ENCODE data around the gene LYRM1.
A peak's percentile ranks its signal among the peaks of the same experiment; 100 is the strongest.
"Not testable (repeated sequence)": the region's sequence is repeated elsewhere in the genome, so short reads cannot be mapped to it uniquely, and the experiment has no call there.

LYRM1 gene

DNA sequence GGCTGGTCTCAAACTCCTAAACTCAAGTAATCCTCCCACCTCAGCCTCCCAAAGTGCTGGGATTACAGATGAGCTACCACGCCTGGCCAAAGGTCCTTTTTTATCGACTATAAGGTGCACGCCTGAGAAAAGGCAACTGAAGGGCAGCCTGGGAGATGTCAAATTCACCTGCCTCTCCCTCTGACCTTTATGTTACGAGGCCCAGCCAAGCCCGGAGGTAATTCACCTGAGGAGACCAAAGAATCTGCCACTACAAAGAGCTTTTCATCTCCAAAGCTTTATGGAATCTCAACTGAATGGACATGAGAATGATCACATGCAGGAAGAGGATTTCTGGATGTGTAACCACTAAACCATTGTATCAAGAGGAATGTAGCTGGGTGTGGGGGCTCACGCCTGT lies 37.2 kb downstream of the LYRM1 start:
- peak; percentile 99 for DNase-seq (ENCODE audit: low spot score)

DNA sequence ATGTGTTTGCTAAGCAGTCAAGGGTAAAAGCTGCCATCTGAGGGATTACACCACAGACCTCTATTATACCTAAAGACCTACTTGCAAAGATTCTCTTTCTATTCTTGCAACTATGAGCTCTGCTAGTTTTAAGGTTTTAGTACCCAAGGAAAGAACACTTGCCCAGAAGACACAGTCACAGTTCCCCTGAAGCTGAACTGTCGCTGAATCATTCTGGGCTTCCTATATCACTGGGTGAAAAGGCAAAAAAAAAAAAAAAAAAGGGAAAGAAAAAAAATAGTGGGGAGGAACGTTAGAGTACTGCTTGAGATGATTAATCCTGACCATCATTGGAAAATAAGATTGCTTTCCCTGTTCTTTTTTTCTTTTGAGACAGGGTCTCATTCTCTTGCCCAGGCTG lies 37.9 kb downstream of the LYRM1 start:
- DNase-seq (ENCODE audit: low spot score): peak; percentile 51

DNA sequence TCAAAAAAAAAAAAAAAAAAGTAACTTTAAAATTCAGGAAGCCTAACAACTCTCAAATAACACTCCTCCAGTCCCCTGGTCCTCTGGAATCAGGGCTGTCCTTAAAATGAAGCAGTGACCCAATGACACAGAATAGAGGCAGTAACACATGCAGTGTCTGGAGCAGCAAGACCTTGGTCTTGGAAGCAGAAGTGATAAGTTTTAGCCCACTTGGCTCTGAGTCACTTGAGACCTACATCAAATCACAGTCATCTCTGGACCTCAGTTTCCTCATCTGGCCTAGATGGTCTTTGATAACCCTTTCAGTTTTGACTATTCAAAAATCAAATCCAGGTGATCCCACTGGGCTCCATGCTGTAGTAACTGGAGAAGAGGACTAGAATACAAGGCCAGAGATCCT lies 39.0 kb downstream of the LYRM1 start:
- no peak for DNase-seq (ENCODE audit: low spot score)

DNA sequence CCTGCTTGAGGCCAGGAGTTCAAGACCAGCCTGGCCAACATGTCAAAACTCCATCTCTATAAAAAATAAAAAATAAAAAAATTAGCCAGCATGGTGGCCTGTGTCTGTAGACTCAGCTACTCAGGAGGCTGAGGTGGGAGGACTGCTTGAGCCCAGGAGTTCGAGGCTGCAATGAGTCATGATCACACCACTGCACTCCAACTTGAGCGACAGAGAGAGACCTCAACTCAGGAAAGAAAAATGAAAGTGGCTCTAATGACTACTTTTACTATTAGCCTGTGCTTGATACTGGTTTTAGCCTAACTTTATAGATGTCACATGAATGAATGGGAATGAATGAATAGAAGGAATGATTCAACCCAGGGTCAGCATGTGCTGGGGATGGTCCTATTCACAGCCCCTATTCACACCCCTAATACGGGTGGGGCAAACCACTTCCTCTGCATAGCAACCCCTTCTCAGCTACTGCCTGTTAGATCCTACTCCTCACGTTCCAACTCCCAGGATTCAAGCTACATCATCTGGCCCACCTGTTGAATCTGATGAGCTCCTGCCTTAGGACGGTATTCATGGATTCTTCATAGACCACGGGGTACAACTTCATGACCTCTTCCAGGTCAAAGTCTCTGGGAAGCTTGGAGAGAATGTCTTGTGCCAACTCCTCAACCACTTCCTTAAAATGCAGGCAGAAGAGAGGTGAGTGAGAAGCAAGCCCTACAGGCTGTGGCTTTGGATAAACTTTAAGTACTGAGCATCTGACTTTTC lies 40.5 kb downstream of the LYRM1 start:
- DNase-seq (ENCODE audit: low spot score): peak; percentile 72

DNA sequence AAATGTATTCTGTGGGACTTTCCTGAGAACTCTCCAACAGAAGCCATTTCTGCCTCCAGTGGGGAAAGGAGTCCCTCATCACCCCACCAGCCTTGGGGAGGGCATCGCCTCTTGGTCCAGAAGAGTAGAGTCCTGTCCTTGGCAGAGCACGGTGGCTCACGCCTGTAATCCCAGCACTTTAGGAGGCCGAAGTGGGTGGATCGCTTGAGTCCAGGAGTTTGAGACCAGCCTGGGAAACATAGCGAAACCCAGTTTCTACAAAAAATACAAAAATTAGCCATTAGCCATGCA lies 41.0 kb downstream of the LYRM1 start:
- DNase-seq (ENCODE audit: low spot score): no peak

DNA sequence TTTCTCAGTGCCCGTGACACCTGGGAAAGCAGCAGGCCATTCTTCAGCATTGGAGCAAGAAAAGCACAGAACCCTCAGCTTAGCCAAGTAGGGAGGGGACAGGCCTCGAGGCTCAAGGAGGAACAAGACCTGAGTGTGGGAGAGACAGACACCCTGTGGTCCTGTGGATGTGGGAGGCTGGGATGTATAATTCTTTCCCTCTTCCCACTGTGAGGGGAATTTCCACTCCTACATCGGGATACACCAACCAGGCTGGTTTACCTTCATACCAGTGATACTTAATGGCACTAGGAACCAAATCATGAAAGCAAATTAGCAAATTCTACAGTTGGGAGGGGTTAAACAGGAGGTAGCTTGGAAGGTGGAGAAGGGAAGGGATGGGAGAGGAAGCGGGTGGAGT lies 41.7 kb downstream of the LYRM1 start:
- peak; percentile 54 for DNase-seq (ENCODE audit: low spot score)

DNA sequence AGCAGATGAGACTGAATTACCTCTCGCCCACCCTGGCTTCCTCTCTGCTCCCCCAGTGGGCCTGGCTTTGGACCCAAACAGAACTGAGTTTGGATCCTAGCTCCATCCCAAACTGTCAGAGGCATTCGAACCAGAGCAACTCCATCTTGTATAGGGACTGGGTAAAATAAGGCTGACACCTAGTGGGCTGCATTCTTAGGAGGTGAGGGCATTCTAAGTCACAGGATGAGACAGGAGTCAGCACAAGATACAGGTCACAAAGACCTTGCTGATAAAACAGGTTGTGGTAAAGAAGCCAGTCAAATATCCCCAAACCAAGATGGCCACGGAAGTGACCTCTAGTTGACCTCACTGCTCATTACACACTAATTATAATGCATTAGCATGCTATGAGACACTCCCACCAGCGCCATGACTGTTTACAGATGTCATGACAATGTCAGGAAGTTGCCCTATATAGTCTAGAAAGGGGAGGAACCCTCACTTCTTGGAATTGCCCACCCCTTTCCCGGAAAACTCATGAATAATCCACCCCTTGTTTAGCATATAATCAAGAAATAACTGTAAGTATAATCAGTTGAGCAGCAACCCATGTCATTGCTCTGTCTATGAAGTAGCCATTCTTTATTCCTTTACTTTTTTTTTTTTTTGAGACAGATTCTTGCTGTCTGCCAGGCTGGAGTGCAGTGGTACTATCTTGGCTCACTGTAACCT lies 44.4 kb downstream of the LYRM1 start:
- peak; percentile 35 for DNase-seq (ENCODE audit: low spot score)

DNA sequence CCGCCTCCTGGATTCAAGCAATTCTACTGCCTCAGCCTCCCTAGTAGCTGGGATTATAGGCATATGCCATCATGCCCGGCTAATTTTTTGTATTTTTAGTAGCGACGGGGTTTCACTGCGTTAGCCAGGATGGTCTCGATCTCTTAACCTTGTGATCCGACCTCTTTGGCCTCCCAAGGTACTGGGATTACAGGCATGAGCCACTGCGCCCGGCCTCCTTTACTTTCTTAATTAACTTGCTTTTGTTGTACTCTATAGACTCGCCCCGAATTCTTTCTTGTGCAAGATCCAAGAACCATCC lies 45.0 kb downstream of the LYRM1 start:
- DNase-seq (ENCODE audit: low spot score): not testable (repeated sequence)

DNA sequence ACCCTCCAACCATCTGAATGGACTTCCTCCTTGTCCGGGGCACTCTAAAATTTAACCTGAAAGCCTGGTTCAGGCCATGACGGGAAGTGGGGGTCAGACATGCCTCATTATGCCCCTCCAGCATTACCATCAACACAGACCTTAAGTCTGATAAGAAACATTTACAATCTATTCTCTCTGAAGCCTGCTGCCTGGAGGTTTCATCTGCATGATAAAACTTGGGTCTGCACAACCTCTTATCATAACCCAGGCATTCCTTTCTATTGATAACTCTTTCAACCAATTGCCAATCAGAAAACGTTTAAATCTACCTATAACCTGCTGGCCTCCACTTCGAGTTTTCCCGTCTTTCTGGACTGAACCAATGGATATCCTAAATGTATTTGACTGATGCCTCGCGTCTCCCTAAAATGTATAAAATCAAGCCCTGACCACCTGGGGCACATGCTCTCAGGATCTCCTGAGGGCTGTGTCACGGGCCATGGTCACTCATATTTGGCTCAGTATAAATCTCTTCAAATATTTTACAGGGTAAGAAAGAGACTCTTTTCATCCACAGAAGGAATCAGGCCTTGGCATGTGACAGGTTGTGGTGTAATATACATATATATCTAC lies 45.6 kb downstream of the LYRM1 start:
- DNase-seq (ENCODE audit: low spot score): no peak

DNA sequence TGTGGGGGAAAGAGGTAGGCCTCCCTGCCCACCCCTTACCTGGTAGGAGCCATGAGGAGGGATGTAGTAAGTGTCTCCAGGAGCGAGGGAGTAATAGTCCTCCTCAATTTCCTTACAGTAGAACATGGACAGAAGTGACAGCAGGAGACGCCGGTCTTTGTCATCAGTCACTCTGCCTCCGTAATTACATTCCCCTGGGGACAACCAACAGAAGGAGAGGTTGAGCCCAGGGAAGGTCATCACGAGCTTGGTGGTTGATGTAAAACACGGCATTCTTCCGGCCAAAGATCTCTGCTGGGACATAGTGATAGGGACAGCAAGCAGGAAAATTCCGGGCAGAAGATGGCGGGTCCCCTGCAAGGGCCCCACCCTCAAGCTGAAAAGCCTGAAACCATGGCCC lies 47.9 kb downstream of the LYRM1 start:
- no peak for DNase-seq (ENCODE audit: low spot score)

DNA sequence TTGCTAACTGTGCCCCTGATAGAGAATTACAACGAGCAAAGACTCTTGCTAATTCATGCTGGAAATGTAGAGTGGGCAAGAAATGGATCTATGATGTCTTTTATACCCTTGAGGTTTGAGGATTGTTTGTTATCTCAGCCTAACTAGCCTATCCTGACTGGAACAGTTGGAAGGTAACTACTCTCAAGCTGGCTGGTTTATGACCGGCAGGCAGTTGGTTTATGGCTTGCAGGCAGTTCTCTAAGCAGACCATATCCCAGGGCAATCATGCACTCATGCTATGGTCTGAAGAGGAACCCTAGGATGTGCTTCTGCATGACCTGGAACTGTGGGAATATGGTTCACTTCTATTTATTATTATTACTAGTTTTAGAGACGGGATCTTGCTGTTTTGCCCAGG lies 49.1 kb downstream of the LYRM1 start:
- DNase-seq (ENCODE audit: low spot score): no peak

DNA sequence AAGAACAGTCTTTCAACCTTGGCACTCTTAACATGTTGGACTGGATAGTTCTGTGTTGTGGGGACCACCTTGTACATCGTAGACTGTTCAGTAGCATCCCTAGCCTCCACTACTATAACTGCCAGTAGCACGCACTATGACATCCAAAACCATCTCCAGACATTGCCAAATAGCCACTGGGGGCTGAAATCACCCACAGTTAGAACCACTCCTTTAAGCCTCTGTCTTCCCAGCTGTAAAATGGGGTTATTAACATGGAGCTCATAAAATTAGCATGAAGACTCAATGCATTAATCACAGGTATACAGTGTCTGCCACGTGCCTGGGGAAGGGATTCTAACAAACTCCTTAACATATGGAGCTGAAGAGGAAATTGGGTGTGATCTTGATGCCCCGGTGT lies 49.7 kb downstream of the LYRM1 start:
- DNase-seq (ENCODE audit: low spot score): no peak

DNA sequence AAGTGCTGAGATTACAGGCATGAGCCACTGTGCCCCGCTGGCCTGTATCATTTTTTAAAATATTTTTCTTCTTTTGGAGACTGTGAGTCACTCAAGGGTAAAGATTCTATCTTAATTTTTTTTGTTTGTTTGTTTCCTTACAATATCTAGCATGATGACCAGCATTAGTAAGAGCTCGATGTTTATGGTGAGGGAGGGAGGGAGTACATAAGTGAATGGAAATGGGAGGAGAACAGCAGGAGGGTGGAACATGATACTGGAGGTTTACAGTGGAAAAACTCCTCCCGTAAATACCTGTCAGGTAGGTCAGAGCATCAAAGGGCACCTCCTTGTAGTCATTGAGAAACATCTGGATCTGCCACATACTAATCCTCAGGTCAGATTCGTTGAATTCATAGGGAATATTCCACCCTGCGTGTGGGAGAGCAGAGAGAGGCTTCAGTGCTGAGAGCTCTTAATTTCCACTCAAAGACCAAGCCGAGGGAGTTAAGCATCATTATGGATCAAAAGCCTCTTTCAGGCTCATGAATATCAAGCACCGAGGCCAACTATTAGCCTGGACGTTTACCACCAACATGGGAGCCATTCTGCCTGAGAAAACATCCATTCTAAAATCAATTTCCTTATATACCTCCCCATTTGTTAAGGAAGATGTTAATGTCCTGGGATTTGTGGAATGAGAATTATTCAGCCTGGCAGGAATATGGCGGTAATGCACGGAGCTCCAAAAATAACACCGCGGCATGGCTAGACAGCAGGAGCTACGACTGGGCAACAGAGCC lies 51.8 kb downstream of the LYRM1 start:
- DNase-seq (ENCODE audit: low spot score): peak; percentile 83

DNA sequence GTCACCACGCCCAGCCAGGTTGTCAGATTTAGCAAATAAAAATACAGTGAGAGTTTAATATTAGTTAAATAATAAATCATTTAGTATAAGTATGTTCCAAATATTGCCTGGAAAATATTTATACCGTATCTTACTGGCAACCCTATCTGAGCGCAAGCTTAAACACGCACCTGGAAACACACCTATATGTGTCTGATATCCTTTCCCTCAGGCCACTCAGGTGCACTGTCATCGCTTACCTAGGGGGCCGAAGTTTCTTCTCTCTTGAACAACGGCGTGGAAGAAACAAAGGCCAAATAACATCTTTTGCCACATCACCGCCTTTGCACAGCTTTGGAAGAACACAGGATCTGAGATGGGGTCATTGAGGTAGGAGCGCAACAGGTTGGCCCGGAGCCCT lies 54.0 kb downstream of the LYRM1 start:
- no peak for DNase-seq (ENCODE audit: low spot score)

DNA sequence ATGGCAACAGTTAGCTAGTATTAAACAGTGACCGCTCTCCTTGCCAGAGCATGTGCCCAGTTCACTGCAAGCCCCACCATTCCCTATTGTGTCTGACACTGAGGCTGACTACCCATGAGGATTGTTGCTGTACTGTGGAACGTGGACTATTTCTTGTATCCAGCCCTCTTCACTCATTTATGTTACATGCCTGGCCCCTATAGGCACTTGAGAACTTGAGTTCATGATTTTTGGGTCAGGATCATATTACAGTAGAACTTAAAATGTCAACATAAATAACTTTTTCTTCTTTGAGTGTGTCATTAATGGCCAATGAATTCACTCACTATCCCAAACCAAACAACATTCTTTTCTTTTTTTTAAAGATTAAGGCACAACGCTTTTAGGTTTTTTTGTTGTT lies 55.7 kb downstream of the LYRM1 start:
- DNase-seq (ENCODE audit: low spot score): no peak

DNA sequence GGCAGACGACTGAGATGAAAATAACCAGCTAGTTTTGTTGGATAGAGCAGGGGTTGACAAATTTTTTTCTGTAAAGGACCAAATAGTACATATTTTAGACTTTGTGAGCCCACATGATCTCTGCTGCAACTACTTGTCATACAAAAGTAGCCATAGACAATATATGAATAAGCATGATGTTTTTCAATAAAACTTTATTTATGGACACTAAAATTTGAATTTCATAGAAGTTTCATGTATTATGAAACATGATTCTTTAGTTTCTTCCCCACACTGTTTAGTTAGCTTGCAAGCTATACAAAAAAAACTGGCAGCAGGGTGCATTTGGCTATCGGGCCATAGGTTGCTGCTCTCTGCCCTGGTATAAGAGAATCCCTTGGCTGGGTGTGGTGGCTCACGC lies 56.6 kb downstream of the LYRM1 start:
- DNase-seq (ENCODE audit: low spot score): no peak

DNA sequence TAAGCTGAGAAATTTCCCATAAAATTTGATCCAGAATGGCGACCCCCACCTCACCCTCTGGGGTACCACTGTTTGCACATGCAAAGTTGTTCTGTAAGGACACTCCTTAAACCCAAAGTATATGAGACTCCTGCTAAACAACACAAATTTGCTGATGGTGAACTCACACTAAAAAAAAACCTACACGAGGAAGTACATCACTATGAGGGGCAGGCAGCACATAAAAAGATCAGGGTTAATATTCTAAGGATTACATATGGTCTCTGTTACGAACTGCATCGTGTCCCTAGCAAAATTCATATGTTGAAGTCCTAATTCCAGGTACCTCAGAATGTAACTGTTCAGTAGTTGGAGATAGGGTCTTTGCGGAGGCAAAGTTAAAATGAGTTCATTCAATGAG lies 60.3 kb downstream of the LYRM1 start:
- no peak for DNase-seq (ENCODE audit: low spot score)

DNA sequence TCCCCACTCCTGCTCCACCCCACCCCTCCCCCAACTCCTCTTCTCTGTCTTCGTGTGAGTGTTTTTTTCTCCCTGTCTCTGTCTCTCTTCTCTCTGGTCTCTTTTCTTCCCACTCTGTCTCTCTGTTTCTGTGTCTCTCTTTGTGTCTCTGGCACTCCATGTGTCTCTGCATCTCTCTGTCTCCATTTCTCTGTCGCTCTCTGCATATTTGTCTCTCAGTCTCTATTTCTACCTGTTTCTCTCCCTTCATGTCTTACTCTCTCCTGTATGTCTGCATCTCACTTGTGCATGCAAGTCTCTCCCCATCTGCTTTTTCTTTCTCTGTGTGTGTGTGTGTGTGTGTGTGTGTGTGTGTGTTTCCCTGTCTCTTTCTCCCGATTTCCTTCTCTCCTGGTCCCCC lies 68.2 kb downstream of the LYRM1 start:
- DNase-seq (ENCODE audit: low spot score): no peak

DNA sequence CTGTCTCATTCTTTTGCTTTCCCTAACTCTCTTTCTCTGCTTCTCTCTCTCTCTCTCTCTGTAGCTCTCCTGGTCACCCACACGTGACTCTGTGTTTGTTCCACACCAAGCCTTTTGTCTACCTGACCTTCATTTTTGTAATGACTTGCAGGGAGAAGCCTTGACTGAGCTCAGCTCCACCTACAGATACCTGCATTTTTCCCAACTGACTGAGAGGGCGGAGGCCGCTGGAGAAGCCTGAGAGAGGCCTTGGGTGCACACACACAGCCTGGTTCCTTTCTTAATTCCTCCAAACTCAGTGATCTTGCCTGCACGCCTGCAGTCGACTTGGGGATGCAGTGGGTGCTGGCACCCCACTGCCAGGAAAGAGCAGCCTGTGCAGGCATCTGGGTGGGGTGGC lies 68.8 kb downstream of the LYRM1 start:
- no peak for DNase-seq (ENCODE audit: low spot score)

DNA sequence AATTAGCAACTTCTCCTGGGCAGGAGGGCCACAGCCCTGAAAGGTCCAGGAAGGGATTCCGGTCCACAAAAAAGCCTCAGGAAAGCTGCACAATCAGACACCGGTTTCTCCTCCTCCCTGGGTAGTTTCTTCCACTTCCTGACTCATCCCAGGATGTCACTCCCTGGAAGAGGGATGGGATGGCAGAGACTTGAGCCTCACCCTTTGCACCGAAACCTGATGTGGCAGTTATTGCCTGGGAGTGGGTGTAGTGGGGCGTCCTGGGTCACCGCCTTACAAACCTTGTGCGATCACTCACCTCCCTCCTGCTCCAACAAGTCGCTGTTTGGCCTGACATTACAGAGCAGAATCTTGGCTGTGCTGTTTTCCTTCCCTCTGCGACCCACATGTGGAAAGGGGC lies 70.8 kb downstream of the LYRM1 start:
- DNase-seq (ENCODE audit: low spot score): no peak

DNA sequence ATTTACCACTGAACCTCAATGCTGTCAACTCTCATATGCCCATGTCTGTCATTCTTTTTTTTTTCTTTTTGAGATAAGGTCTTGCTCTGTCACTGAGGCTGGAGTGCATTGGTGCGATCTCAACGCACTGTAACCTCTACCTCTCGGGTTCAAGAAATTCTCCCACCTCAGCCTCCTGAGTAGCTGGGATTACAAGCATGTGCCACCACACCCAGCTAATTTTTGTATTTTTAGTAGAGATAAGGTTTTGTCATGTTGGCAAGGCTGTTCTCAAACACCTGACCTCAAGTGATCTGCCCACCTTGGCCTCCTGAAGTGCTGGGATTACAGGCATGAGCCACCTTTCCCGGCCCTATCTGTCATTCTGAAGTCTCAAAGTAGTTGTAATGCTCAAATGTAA lies 72.6 kb downstream of the LYRM1 start:
- DNase-seq (ENCODE audit: low spot score): not testable (repeated sequence)
